GM19438 (cell line): ENCODE results near the gene TOMM6.

Source experiments
- ATAC-seq: cut with Tn5 transposase; IDR thresholded peaks from one replicate; pipeline ENCODE4 v1.9.1; 2021; ENCODE audit warnings: low read depth; ENCODE audit not compliant: unreplicated experiment

TOMM6 gene

GRCh38 chr6:41818271-41819054 lies 31.0 kb downstream of the TOMM6 start:
- ATAC-seq, result no peak

GRCh38 chr6:41821266-41821665 lies 33.8 kb downstream of the TOMM6 start:
- ATAC-seq, result no peak

GRCh38 chr6:41822021-41822420 lies 34.5 kb downstream of the TOMM6 start:
- no peak for ATAC-seq

- ATAC-seq, result no peak
Measured at GRCh38 chr6:41823178-41823577, 35.7 kb downstream of the TOMM6 start.

GRCh38 chr6:41824571-41825569 lies 37.4 kb downstream of the TOMM6 start:
- ATAC-seq, result no peak

- no peak for ATAC-seq
Measured at GRCh38 chr6:41826343-41827022, 39.0 kb downstream of the TOMM6 start.

GRCh38 chr6:41832263-41832662 lies 44.8 kb downstream of the TOMM6 start:
- ATAC-seq, result no peak

- no peak for ATAC-seq
Measured at GRCh38 chr6:41836022-41836659, 48.6 kb downstream of the TOMM6 start.

GRCh38 chr6:41836660-41837052 lies 49.2 kb downstream of the TOMM6 start:
- no peak for ATAC-seq
